Lower leg skin (tissue), 4 donors: ENCODE data around the gene ARHGEF4. TPM values are rescaled to one million over a fixed set of nuclear protein-coding genes. Genes with fewer than 3 reads are reported as not detected.

Experiments used
- DNase-seq, 2 donors: peaks; one replicate each; pipeline ENCODE4 v3.0.0-alpha.2; 2019; ENCODE audit warnings: low spot score in 2 of 2
- H3K4me3 ChIP-seq: fragments of 200-600 bp; sonication (generic); 2 replicates; pipeline ENCODE4 v1.5.1; 2017; ENCODE audit warnings: mild to moderate bottlenecking, low read depth; ENCODE audit not compliant: poor library complexity, severe bottlenecking
- POLR2A ChIP-seq, 2 donors: fragments of 450-650 bp; IDR thresholded peaks; one replicate each; pipeline ENCODE4 v1.6.1; 2016 to 2017; ENCODE audit warnings: antibody characterized with exemption in 2 of 2, mild to moderate bottlenecking in 1 of 2, moderate library complexity in 1 of 2
- WGBS, 2 donors: methylation state at CpG; one replicate each; pipeline ENCODE4 v1.1.5; 2018; 5-methylcytosine and 5-hydroxymethylcytosine counted together
- intact Hi-C: fragments of 100-400 bp; cut with DNase I; formaldehyde crosslinking; loops from one replicate; pipeline ENCODE4 v1.15.0; 2023; ENCODE audit warnings: low total_unique reads
- total RNA-seq, 4 donors: library from RNA; depleted of rRNA; stranded (reverse); fragments of >200 nt; gene quantifications; one replicate each; pipeline ENCODE4 v1.1.0, GENCODE V29; 2016
- TF ChIP-seq, protein P1 (sequence below), 3 donors: fragments of 450-650 bp; IDR thresholded peaks; one replicate each; pipeline ENCODE4 v1.5.1; 2016; ENCODE audit warnings: antibody characterized with exemption in 3 of 3, mild to moderate bottlenecking in 3 of 3, moderate library complexity in 2 of 3

ARHGEF4 gene
- total RNA-seq, 4 donors from 2014 or later: 106 to 220 (median 120) TPM

DNA sequence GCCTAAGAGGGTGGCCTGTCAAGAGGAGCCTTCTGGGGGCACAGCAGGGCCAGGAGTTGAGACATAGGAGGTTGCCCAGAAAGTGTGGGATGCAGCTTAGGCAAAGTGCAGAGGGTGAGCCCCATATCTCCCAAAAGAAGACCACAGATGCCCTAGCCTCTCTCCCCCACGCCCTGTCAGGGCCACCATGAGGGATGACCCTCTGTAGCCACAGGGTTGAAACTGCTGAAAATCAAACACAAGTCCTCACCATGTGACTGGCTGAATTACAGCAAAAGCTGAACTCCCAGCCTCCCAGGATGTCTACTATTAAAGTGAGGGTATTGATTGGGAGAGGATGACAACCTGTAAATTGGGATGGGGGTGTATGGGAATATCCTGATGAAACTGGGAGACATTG is 37.4 kb upstream of the ARHGEF4 start:
- TF ChIP-seq, protein P1, sequence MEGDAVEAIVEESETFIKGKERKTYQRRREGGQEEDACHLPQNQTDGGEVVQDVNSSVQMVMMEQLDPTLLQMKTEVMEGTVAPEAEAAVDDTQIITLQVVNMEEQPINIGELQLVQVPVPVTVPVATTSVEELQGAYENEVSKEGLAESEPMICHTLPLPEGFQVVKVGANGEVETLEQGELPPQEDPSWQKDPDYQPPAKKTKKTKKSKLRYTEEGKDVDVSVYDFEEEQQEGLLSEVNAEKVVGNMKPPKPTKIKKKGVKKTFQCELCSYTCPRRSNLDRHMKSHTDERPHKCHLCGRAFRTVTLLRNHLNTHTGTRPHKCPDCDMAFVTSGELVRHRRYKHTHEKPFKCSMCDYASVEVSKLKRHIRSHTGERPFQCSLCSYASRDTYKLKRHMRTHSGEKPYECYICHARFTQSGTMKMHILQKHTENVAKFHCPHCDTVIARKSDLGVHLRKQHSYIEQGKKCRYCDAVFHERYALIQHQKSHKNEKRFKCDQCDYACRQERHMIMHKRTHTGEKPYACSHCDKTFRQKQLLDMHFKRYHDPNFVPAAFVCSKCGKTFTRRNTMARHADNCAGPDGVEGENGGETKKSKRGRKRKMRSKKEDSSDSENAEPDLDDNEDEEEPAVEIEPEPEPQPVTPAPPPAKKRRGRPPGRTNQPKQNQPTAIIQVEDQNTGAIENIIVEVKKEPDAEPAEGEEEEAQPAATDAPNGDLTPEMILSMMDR (IDR thresholded peaks at IDR 0.05): no peak
- TF ChIP-seq POLR2A (IDR thresholded peaks at IDR 0.05): no peak
- WGBS, 2 donors: 92 to 100% methylated on average over 1 of the region's 1 CpG
- no peak overlapping the region for H3K4me3 ChIP-seq
- no peak for DNase-seq
- intact Hi-C loops: loop anchor here (5.0 kb wide), 1 partner anchor 118 kb away; no protein-coding TSS in a partner anchor

DNA sequence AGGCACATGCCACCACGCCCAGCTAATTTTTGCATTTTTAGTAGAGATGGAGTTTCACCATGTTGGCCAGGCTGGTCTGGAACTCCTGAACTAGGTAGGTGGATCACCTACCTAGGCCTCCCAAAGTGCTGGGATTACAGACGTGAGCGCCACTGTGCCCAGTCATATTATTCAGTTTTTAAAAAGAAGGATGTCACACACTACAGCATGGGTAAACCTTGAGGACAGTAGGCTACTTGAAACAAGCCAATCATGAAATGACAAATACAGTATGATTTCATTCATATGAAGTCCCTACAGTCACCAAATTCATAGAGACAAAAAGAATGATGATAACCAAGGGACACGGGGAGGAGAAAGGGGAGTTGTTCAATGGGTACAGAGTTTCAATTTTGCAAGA is 31.1 kb upstream of the ARHGEF4 start:
- WGBS, 2 donors: 67 to 89% methylated on average over 4 of the region's 4 CpGs
- DNase-seq: peak in 1 of 2 donors; percentile 20
- TF ChIP-seq POLR2A (IDR thresholded peaks at IDR 0.05): no peak
- TF ChIP-seq, protein P1 (IDR thresholded peaks at IDR 0.05): no peak
- no peak overlapping the region for H3K4me3 ChIP-seq
- intact Hi-C loops: no loop called here

- peak in 1 of 2 donors; percentile 71 for DNase-seq
- intact Hi-C loops: no loop called here
- TF ChIP-seq POLR2A (IDR thresholded peaks at IDR 0.05): no peak
- TF ChIP-seq, protein P1 (IDR thresholded peaks at IDR 0.05): no peak
- no peak overlapping the region for H3K4me3 ChIP-seq
- WGBS, 2 donors: 69 to 79% methylated on average over 4 of the region's 4 CpGs
Measured at GRCh38 chr2:130806370-130806769, 30.3 kb upstream of the ARHGEF4 start.

GRCh38 chr2:130807659-130808385 is 28.9 kb upstream of the ARHGEF4 start:
- intact Hi-C loops: no loop called here
- TF ChIP-seq, protein P1 (IDR thresholded peaks at IDR 0.05): no peak
- no peak for TF ChIP-seq POLR2A (IDR thresholded peaks at IDR 0.05)
- 19 to 36% methylated on average over 14 of the region's 14 CpGs for WGBS, 2 donors
- peak; percentile 73 to 89 for DNase-seq
- no peak overlapping the region for H3K4me3 ChIP-seq

DNA sequence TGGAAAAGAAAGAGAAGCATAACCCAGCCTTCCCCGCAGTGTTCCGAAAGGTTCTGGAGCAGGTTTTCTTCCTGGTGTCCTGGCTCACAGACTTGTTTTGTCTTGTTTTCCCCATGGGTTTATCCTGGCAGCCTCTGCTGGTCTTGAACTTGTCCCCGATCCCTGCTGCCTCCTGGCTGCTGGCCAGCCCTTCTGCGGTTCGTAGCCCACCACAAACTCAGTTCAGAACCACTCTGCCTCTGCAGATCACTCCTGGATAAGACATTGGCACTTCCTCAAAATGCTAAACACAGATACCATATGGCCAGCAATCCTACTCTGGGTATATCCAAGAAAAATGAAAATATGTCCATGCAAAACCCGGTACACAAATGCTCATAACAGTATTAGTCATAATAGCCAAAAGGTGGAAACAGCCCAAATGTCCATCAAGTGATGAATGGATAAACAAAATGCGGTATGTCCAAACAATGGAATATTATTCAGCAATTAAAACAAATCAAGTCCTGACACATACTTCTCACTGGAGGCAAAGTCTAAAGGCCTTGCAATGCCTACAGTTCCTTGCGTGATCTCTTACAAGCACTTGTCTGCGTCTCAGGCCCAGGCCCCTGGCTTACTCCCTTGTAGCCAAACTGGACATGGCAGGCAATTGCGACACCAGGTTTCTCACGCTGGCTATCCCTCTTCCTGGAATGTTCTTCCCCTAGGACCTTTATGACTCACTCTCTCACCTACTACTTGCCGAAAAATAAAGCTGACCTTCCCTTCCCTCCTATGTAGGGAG is 28.0 kb upstream of the ARHGEF4 start:
- WGBS, 2 donors: 44 to 52% methylated on average over 12 of the region's 12 CpGs
- intact Hi-C loops: no loop called here
- TF ChIP-seq, protein P1 (IDR thresholded peaks at IDR 0.05): no peak
- no peak for TF ChIP-seq POLR2A (IDR thresholded peaks at IDR 0.05)
- no peak overlapping the region for H3K4me3 ChIP-seq
- DNase-seq: peak in 1 of 2 donors; percentile 82
